GM21447 (cell line): ENCODE data around the gene CDCA7.
A peak's percentile ranks its signal among the peaks of the same experiment; 100 is the strongest.
"Not testable (repeated sequence)": the region's sequence is repeated elsewhere in the genome, so short reads cannot be mapped to it uniquely, and the experiment has no call there.

Experiments
- ATAC-seq: cut with Tn5 transposase; IDR thresholded peaks from one replicate; pipeline ENCODE4 v1.9.1; 2021; ENCODE audit not compliant: unreplicated experiment

CDCA7 gene

DNA sequence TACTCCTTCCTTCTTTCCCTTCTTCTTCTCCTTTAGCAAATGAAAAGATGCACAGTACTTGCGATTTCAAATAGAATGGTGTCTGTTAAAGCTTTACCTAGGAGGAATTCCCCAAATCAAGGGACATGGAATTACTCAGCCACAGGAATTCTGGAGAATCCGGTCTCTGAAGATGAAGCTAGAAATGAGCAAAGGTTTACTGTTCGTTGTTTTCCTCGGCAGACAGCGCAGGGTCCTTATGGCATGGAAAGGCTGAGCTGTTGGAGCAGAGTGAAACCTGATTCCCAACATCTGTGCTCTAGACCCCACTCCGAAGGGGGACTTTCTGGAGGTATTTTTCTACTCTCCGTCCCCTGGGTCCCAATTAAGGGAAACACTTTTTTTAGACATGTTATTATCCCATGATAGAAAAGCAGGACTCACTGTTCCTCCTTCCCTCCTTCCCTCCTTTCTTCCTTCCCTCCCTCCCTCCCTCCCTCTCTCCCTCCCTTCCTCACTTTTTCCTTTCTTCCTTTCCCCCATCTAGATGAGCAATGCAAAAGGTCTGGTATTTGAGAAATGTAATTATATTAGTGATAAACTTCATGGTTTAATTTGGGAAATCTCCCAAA, 47.1 kb downstream of the CDCA7 start:
- no peak for ATAC-seq

DNA sequence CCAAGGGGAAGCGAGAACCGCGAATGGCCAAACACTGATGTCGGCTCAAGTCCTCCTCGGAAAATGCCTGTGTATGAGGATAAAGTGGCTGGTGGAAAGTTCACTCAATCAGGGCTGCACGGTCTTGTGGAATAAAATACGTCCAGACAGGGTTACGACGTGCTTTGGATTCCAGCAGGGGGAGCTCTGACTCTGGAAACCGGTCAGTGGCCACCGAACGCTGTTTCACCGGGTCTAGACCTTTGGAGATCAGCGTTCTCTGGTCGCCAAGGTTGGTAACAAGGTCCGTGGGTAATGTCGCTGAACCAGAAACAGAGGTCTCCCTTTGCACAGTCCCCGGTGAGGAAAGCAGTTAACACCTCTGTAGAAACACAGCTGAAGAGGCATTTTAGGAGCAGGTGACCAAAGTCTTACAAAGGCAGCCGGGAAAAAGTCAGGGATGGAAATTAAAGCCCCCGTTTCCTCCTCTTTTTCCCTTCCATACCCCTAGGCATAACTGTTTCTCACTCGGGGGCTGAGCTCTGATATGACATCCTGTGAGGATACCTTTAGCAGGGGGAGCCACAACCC, 47.8 kb downstream of the CDCA7 start:
- peak; percentile 67 for ATAC-seq

DNA sequence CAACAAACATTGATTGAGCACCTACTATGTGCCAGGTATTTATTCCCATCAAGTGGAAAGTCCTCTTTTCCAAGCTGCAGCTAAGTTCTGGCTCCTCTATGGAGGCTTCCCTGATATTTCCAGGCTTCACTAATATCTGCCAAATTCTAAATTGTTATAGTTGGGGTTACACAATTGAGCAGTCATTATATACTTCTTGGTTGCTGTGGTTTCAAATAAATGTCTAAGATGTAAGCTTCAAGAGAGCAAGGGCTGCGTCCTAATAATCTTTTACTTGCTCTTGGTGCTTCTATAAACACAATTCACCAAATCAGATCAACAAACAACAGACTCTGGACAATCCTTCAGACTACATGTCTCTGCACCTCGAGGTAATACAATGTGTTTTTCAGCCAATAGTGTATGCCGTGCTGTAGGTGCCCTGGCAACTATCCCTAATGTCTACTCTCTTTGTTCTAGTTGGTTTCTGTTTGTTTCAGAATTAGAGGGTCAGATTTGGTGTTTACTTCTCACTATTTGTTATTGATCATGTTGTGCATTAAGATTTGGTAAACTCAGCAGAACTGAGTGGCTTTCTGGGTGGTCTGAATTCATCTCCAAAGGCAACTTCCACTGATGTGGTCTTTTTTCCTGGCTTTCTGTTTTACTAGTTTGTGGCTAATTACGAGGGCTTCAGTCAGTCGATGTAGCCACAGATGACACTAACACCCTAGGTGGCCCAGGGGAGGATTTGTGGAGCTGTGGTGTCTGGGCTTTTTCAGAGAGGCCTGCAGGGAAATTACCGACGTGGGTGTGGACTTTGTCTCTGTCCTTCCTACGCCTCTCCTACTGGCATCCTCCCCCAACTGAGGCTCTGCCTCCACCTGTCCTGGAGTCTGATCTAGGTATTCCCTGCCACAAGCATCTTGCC, 50.4 kb downstream of the CDCA7 start:
- ATAC-seq: no peak

DNA sequence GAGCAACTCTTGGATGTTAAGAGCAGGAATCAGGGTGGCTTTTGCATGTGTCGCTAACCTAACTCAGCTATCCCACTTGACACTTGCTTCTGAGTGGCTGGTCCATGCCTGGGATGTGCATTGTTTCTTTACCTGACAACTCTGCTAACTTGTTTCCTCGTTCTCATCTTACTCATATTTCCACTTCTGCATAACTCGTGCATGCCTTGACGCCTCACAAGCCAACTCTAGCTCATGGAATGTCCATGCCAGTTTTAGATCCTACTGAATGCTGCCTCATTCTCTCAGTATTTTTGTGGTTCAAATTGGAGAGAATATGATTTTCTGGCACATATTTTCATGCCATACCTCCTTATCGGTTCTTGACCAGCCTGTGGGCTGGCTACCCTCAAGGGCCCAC, 52.5 kb downstream of the CDCA7 start:
- ATAC-seq: no peak

DNA sequence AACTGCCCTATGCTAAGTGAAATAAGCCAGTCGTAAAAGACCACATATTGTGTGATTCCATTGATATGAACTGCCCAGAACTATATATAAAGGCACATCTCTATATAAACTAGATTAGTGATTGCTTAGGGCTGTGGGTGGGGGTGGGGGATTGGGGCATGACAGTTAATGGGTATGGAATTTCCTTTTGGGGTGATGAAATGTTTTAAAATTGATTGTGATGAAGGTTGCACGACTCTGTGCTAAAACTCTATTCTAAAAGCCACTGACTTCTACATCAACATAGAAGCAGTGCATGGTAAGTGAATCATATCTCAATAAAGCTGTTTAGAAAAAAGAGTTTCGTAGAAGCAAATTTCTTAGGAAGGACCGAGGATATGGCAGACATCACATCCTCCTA, 53.0 kb downstream of the CDCA7 start:
- no peak for ATAC-seq

DNA sequence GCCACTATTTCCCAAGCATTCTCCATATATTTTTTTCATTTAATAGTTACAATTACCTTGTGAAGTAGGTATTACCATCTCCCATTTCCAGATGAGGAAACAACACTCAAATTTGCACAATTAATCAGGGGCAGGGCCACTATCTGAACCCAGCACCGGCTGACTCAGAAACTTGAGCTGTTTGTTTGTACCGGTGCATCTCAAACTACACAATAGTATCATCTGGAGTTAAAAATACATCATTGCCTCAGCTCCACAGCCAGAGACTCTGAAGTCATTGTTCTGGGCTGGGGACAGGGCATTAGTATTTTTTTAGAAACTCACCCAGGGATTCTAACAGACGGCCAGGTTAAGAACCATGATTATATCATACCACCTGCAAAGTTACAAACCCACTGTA, 55.9 kb downstream of the CDCA7 start:
- no peak for ATAC-seq

DNA sequence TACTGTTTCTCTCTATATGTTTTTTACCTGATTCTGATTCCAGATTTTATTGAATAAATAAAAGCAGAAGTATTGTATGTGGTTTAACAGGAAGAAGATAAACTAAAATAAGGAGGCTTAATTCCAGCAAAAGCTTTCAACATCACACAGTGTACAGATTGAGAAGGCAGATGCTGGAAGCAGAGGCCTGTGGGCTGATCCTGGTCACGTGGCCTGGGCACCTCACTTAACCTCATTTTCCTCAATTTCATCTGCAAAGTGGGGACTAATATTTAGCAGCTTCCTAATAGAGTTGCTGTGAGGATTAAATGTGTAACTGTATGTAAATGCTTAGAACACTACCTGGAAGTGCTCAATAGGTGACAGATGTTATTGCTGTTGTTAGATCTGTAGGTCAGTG, 58.0 kb downstream of the CDCA7 start:
- no peak for ATAC-seq

DNA sequence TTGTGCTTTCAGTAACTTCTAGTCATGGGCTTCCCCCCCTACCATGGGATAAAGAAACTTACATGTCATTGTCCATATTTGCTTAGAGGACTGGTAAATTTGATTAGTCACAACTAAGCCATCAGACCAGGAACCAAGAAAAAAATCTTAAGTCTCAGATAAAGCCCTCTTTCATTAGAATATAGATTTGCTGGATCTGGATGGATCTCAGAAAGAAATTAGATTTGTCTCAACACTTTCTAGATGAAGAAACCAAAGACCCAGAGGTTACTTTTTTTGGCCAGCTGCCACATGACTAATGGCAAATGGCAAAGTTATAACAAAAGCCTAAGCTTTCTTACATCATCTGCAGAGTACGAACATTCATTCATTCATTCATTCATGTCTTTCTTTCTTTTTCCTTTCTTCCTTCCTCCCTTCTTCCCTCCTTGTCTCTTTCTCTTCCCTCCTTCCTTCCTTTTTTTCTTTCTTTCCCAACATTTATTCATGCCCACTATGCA, 60.2 kb downstream of the CDCA7 start:
- ATAC-seq: no peak

DNA sequence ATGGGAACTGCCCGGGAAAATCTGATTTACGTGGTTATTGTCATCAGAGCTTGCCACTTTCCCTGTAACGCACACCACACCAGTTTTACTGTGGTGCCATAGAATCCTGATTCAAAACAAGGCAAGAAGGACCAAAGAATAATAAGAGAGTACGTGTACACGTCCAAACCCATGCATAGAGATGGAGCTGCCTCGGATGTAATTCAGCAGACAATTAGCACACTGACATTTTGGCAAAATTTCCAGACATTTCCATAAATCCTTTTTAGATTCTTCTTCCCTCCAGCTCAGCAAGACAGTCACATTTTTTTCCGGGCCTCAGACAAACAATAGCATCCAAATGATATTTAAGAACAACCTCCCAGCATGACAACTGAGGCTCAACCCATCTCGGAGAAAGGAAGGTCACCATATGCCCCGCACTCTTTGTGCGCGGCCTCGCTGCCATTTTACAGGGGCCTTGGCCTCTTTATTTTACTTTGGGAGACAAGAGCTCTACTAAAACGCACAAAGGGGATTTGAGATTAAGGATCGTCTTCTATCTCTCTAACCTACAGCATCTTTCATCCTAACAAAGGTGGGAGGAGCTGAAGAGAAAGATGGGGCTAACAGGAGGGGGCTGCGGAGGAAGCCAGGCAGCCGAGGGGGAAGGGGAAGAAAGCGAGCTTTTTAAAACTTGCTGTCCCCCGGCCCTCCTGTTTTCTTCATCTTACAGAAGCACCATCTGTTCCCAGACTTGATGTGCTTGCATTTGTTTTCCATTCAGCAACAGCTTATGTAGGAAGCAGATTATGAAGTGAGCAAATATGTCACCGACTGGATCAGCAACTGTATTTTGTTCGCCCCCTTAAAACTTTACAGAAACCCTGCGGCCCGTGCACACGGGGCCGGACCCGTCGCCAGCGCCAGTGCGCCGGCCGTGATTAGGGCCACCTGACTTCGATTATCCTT, 61.0 kb downstream of the CDCA7 start:
- ATAC-seq: no peak

DNA sequence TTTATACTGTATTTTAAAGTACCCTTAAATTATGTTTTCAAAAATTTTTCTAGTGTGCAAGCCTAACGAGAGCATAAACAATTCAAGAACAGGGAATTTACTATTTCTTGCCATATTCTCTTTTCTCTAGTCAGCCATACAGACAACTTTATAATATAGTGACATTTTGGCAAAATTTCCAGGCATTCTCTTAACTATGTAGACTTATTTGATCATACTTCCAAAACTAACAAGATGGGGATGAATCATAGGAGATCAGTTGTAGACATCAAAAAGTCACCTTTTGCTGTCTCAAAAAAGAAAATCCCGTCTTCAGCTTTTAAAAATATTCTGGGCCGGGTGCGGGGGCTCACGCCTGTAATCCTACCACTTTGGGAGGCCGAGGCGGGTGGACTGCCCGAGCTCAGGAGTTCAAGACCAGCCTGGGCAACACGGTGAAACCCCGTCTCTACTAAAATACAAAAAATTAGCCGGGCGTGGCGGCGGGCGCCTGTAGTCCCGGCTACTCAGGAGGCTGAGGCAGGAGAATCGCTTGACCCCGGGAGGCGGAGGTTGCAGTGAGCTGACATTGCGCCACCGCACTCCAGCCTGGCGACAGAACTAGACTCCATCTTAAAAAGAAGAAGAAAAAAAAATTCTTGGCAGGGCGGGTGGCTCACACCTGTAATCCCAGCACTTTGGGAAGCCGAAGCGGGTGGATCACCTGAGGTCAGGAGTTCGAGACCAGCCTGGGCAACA, 61.9 kb downstream of the CDCA7 start:
- ATAC-seq: not testable (repeated sequence)

DNA sequence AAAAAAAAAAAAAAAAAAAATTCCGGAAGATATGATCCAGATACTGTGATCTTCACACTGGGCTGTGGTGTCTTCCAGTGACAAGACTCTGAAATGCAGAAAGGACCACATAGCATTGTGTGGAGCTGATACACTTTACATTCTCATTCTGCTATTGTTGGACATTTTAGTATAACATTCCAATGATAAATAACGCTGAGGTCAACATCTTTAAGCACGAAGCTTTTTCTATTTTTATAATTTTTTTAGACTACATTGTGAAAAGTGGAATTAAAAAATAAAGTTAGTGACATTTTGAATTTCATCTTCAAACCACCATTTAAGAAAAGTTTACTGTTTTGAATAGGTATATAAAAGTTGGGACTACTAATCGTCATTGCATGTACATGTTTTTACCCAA, 62.7 kb downstream of the CDCA7 start:
- ATAC-seq: no peak

DNA sequence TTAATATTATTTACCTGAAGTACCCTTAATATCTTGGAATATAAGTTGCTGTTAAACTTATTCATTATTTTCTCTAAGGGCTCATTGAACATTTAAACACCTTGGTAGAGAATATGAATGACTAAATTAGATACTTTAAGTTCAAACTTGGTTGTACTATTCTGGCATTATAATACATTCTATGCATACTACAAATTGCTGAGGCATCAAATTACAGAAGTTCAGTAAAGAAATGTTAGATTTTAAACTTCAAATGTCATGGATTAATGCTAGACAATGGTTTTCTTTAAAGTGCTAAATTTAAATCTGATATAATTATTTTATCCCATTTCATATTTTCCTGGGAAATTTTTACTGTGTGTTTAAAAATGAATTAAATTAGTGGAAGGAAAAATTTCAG, 63.1 kb downstream of the CDCA7 start:
- ATAC-seq: no peak
